GM19372 (cell line): ENCODE data around the gene SLC38A10.

Source experiments
- ATAC-seq: cut with Tn5 transposase; IDR thresholded peaks from one replicate; pipeline ENCODE4 v1.9.1; 2021; ENCODE audit warnings: mild to moderate bottlenecking, low read depth, moderate library complexity; ENCODE audit not compliant: unreplicated experiment

Gene SLC38A10

DNA sequence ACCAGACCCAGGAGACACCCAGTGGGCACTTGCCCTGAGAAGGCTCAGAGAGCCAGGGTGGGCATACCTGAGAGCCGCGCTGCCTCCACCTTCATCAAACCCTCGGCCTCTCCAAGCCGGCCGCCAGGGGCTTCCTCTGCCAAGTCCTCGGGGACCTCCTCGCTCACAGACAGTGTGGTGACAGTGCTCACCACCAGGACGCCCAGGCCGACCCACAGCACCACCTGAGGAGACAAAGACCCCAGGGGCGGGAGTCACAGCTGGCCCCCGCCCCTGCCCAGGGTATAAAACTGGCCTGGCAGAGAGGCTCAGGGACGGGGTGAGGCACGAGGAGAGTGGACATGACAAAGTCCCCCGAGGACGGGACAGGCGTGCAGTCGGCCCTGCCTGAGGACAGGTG is 34.9 kb downstream of the SLC38A10 start:
- ATAC-seq = no peak

GRCh38 chr17:81259058-81259605 is 36.0 kb downstream of the SLC38A10 start:
- ATAC-seq = no peak

DNA sequence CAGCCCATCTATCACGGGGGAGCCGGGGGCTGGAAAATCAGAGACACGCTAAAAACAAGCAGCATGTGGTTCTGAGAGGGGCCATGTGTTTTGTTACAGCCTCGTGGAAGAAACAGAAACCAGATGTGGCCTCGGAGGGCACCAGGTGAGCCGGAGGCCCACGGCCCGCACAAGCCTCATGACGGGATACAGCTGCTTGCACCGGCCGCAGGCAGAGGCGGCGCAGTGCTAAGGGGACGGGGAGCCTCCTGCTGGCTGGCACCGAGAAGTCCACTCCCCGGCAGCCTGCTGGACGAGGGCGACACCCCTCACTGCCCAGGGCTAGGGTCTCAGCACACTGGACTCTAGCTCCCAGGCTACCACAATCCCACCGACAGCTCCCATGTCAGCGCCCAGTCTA is 36.8 kb downstream of the SLC38A10 start:
- ATAC-seq = no peak

- ATAC-seq = no peak
These were observed 37.6 kb downstream of the SLC38A10 start for GRCh38 chr17:81257533-81257932.

DNA sequence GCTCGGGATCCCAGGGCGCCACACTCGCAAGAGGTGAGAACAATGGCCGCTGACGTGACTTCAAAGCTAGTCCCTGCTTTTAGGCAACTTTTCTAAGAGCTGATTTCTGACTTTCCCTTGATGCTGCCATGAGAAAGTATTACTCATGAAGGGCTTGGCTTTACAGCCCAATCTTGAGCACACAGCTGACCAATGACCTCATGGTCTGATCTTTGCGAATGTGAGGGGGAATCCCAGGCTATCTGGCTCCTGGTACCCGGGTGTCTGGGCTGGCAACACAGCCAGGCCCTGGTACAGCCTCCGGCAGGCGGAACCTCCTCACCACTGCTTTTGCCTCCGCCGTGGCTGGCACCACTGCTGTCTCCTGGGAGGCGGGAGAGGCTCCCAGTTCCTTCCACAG is 38.5 kb downstream of the SLC38A10 start:
- no peak for ATAC-seq

- ATAC-seq = no peak
These were observed 40.0 kb downstream of the SLC38A10 start for GRCh38 chr17:81254955-81255717.

- no peak for ATAC-seq
These were observed 41.6 kb downstream of the SLC38A10 start for GRCh38 chr17:81253358-81254131.

- ATAC-seq = no peak
These were observed 42.1 kb downstream of the SLC38A10 start for GRCh38 chr17:81252987-81253329.

DNA sequence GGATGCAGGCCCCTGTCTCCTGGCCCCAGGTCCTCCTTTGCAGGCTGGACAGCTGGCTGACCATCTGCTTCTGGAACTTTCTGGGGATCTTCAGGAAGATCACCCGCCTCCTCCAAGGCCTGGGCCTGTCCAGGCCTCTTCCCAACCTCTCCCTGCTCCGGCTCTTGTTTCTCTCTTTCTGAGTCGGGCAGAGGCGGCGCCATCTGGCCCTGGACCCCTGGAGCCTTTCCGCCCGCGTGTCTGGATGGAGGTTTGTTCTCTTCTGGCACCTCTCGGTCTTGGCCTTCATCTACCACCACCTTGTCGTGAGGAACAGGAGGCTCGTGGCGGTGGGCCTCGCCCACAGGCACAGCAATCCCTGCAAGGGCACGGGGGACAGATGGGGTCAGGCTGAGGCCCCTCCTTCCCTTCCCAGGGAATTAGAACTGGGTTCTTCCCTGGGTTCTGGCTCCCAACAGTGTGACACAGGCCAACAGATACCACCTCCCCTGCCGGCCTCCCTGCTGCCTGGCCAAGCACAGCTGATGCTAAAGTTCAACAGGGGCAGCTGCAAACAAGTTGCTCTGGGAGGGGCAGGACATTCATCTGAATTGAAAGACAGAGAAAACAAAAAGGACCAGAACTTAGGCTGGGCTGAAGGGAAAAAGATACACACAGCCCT is 42.7 kb downstream of the SLC38A10 start:
- ATAC-seq = no peak

DNA sequence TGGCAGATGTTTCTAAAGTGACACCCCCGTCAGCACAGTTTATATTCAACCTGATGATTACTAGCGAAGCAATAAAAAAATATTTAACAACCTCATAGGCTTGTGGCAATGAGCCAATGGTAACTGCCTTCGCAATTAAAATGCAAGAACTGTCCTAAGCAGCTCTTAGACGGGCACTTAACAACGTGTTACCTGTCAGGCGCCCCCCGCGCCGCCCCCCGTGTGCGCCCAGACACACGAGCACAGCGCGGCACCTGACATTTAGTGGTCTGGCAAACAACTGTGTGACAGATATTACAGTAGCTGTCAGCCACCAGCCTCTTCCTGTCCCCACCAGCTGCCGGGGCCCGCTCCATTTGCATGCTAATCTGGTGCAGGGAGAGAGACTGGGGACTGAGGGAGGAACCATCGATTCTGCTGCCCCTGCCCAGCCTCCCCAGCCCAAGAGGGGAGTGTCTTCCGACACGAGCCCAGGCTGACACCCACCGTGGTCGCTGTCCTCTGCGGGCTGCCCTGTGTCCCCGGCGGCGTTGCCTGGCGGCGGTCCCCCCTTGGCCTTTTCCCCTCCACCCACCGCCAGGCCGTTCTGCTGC is 43.3 kb downstream of the SLC38A10 start:
- no peak for ATAC-seq

DNA sequence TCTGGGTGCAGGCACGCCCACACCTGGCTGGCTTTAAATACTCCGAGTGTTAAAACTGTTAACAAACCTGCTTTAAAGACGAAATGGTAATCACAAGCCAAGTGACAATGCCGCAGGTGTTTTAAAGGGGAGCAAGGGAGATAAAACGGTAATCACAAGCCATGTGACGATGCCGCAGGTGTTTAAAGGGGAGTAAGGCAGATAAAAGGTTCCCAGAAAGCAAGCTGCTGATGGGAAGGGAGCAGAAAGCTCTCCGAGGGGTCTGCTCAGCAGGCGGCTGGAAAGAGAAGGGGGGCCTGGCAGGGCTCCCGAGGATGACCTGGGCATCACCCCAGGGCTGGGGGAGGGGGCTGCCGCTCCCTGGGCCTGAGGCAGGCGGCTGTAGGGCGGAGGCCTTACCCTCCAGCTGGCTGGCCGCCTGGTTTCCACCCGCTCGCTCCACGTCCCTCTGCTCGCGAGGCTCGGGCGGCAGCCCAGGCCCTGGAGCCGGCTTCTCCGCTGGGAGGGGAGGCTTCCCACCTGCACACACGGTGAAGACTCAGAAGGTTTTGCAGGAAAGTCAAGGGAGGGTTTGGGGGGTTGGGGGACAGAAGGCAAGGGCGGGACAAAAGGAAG is 43.9 kb downstream of the SLC38A10 start:
- ATAC-seq = no peak

GRCh38 chr17:81250286-81251093 is 44.6 kb downstream of the SLC38A10 start:
- ATAC-seq = no peak

DNA sequence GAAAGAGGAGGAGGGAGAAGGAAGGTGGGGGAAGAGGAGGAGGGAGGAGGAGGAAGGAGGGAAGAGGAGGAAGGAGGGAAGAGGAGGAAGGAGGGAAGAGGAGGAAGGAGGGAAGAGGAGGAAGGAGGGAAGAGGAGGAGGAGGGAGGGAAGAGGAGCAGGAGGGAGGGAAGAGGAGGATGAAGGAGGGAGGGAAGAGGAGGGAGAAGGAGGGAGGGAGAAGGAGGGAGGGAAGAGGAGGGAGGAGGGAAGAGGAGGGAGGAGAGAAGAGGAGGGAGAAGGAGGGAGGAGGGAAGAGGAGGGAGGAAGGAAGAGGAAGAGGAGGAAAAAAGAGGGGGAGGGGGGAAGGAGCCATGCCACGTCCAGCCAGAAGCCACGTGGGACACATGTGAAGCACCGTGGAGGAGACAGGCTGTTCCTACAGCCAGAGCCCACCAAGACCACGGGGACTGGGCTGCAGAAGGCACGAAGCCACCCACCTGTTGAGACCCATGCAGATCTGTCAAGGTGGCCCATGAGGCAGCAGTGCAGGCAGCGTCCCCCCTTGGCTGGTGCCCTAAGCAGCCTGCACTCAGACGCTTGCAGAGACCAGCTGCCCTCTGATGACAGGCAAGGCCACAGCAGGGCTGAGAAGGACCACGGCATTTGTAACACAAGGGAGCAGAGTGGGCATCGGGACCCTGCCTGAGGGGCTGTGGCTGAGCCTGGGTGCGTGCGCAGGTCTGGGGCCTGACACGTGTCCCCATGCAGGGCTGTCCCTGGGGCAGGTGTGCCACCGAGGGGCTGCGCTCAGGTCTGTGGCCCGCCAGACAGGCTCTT is 45.7 kb downstream of the SLC38A10 start:
- ATAC-seq = no peak

DNA sequence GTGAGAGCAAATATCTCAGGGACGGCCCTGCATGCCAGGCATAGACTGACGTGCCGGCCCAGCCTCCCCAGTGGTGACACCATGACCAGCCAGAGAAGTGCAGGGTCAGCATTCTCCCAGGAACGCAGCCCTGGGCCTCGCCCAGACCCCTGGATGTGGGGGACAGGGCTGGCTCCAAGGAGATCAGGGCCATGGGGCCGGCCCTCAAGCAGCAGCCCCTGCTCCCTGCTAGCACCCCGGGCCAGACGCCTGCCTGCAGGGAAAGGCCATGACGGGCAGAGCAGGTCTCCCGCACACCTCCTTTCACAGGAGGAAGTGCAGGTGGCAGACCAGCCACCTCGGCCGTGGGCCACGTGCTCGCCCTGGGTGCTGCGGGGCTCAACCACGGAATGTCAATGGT is 46.5 kb downstream of the SLC38A10 start:
- ATAC-seq = no peak

- no peak for ATAC-seq
These were observed 47.6 kb downstream of the SLC38A10 start for GRCh38 chr17:81247339-81247990.

GRCh38 chr17:81246679-81247338 is 48.3 kb downstream of the SLC38A10 start:
- no peak for ATAC-seq

DNA sequence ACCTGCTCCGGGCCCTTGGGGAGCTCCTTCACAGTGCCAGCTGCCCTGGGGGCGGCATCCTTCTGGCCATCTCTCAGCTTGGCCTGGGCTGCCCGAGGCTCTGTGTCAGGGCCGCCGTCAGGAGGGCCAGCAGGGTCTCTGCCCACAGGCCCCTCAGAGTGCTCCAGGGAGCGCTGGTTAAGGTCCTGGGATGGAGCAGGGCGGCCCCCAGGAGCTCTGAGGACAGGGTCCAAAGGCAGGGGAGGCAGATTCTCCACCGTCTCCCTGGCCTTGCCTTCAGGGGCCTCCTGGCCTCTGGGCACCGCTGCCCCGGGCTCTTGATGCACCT is 48.8 kb downstream of the SLC38A10 start:
- no peak for ATAC-seq
